CD1c-positive myeloid dendritic cell (primary cell): ENCODE data around the gene CGNL1.

Source experiments
- DNase-seq: peaks from one replicate; pipeline ENCODE4 v3.0.0-alpha.2; 2016; ENCODE audit errors: extremely low spot score

The CGNL1 gene

GRCh38 chr15:57458356-57458781, 82.1 kb downstream of the CGNL1 start:
- no peak for DNase-seq

- no peak for DNase-seq
These were observed 84.0 kb downstream of the CGNL1 start for GRCh38 chr15:57460208-57460816.

GRCh38 chr15:57461541-57461940, 85.2 kb downstream of the CGNL1 start:
- no peak for DNase-seq

GRCh38 chr15:57462381-57462780, 86.1 kb downstream of the CGNL1 start:
- DNase-seq: no peak

GRCh38 chr15:57463360-57463759, 87.1 kb downstream of the CGNL1 start:
- no peak for DNase-seq

- DNase-seq: no peak
These were observed 88.2 kb downstream of the CGNL1 start for GRCh38 chr15:57464480-57464879.

GRCh38 chr15:57468486-57468885, 92.2 kb downstream of the CGNL1 start:
- DNase-seq: no peak

GRCh38 chr15:57470543-57470942, 94.2 kb downstream of the CGNL1 start:
- DNase-seq: no peak

GRCh38 chr15:57472861-57473260, 96.6 kb downstream of the CGNL1 start:
- no peak for DNase-seq

GRCh38 chr15:57476533-57476975, 100.2 kb downstream of the CGNL1 start:
- no peak for DNase-seq

- no peak for DNase-seq
These were observed 101.6 kb downstream of the CGNL1 start for GRCh38 chr15:57477736-57478522.

- DNase-seq: no peak
These were observed 102.7 kb downstream of the CGNL1 start for GRCh38 chr15:57479005-57479404.

- DNase-seq: no peak
These were observed 104.9 kb downstream of the CGNL1 start for GRCh38 chr15:57481038-57481705.

- DNase-seq: no peak
These were observed 109.6 kb downstream of the CGNL1 start for GRCh38 chr15:57485869-57486268.

- DNase-seq: no peak
These were observed 110.5 kb downstream of the CGNL1 start for GRCh38 chr15:57486833-57487232.

GRCh38 chr15:57489122-57489521, 112.8 kb downstream of the CGNL1 start:
- no peak for DNase-seq

GRCh38 chr15:57493351-57493750, 117.0 kb downstream of the CGNL1 start:
- DNase-seq: no peak

- no peak for DNase-seq
These were observed 118.3 kb downstream of the CGNL1 start for GRCh38 chr15:57494581-57494980.

- DNase-seq: no peak
These were observed 118.7 kb downstream of the CGNL1 start for GRCh38 chr15:57495041-57495440.

- DNase-seq: no peak
These were observed 119.4 kb downstream of the CGNL1 start for GRCh38 chr15:57495554-57496165.

- DNase-seq: no peak
These were observed 120.3 kb downstream of the CGNL1 start for GRCh38 chr15:57496594-57496945.
